Mesendoderm (in vitro differentiated cells): Measurements from ENCODE around the gene GCGR.

Experiments
- DNase-seq: peaks from one replicate; pipeline ENCODE4 v3.0.0; 2013
- H2AK5ac ChIP-seq: 2 replicates; pipeline ENCODE4 v1.6.1; 2013; ENCODE audit warnings: low read length, inconsistent platforms
- H2BK120ac ChIP-seq: 2 replicates; pipeline ENCODE4 v1.6.1; 2013; ENCODE audit warnings: low read depth, mild to moderate bottlenecking, low read length, moderate library complexity, mixed read lengths
- H2BK15ac ChIP-seq: replicated peaks from 2 replicates; pipeline ENCODE4 v1.6.1; 2013; ENCODE audit warnings: low read depth, mild to moderate bottlenecking, moderate library complexity
- H2BK5ac ChIP-seq: 2 replicates; pipeline ENCODE4 v1.6.1; 2013; ENCODE audit warnings: low read length, inconsistent platforms
- H3K18ac ChIP-seq: 2 replicates; pipeline ENCODE4 v1.6.1; 2013; ENCODE audit warnings: mild to moderate bottlenecking, low read length, mixed read lengths
- H3K23ac ChIP-seq: one replicate; pipeline ENCODE4 v1.6.1; 2013; ENCODE audit warnings: low read length
- H3K27ac ChIP-seq: 2 replicates; pipeline ENCODE4 v1.5.1; 2013; ENCODE audit warnings: low read depth, mild to moderate bottlenecking, inconsistent platforms, low read length, moderate library complexity
- H3K27me3 ChIP-seq: 2 replicates; pipeline ENCODE4 v1.6.1; 2013; ENCODE audit warnings: low read length, control low read depth, mild to moderate bottlenecking, inconsistent platforms; ENCODE audit not compliant: insufficient read depth, poor library complexity
- H3K36me3 ChIP-seq: 2 replicates; pipeline ENCODE4 v1.6.1; 2013; ENCODE audit warnings: low read length, inconsistent platforms; ENCODE audit not compliant: control insufficient read depth, insufficient read depth
- H3K4ac ChIP-seq: one replicate; pipeline ENCODE4 v1.6.1; 2013; ENCODE audit warnings: low read depth, mild to moderate bottlenecking, low read length, moderate library complexity
- H3K4me1 ChIP-seq: 2 replicates; pipeline ENCODE4 v1.6.1; 2013; ENCODE audit warnings: low read depth, low read length, inconsistent platforms; ENCODE audit not compliant: control insufficient read depth
- H3K4me2 ChIP-seq: 2 replicates; pipeline ENCODE4 v1.6.1; 2013; ENCODE audit warnings: low read length
- H3K4me3 ChIP-seq: 2 replicates; pipeline ENCODE4 v1.5.1; 2013; ENCODE audit warnings: mild to moderate bottlenecking, low read length
- H3K56ac ChIP-seq: one replicate; pipeline ENCODE4 v1.6.1; 2013; ENCODE audit warnings: low read length
- H3K79me1 ChIP-seq: 2 replicates; pipeline ENCODE4 v1.6.1; 2013; ENCODE audit warnings: low read length, inconsistent platforms
- H3K79me2 ChIP-seq: 2 replicates; pipeline ENCODE4 v1.6.1; 2013; ENCODE audit warnings: mild to moderate bottlenecking, low read length; ENCODE audit not compliant: control insufficient read depth, insufficient read depth
- H3K9ac ChIP-seq: 2 replicates; pipeline ENCODE4 v1.6.1; 2013; ENCODE audit warnings: low read length, inconsistent platforms
- H4K5ac ChIP-seq: one replicate; pipeline ENCODE4 v1.6.1; 2013; ENCODE audit warnings: low read length
- H4K8ac ChIP-seq: one replicate; pipeline ENCODE4 v1.6.1; 2013; ENCODE audit warnings: low read depth, mild to moderate bottlenecking, control low read depth, low read length, moderate library complexity
- WGBS: extraction: QIAGEN DNeasy Blood & Tissue Kit; methylation state at CpG from one replicate; pipeline ENCODE4 v1.1.7; 2013; ENCODE audit warnings: low lambda C conversion rate, missing lambda C conversion rate; ENCODE audit not compliant: insufficient coverage; ENCODE audit errors: extremely low coverage; 5-methylcytosine and 5-hydroxymethylcytosine counted together

The GCGR gene

GRCh38 chr17:81852237-81852636, 48.3 kb downstream of the GCGR start:
- WGBS, result no CpG with 5 or more reads among the region's 12 CpGs
- H3K36me3 ChIP-seq, result peaks cover 10% of the 10 kb centered on the region

DNA sequence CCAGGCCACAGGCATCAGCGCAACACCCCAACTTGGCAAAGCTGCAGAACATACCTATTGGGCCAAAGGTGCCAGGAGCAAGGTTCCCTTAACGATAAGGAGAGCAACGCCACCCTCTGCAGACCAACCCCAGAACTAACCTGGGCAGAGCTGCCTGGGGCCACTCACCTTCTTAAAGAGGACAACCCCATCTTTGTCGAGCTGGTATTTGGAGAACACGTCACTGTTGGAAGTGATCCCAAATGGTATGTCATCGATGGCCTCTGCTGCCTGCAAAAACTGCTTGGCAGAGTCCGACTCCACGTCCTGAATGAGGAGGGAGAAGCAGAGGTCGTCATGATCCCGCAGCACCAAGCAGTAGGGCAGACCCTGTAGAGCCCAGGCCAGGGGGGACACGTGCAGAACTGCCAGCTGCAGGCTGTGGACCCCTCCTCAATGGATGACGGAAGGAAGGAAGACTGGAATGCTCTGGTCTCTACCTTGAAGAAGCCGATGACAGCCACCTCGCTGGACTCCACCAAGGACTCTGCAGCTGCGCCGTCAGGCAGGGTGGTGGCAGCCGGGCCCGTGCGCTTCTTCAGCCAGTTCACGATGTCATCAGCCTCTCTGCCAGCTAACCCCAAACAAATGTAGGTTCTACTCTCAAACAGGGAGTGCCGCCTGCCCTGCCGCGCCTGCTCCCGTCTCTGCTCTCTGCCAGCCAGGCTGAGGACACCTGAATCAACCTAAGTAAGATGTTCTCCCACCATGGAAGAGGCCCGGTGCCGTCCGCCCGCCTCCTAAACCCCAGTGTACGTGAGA, 51.2 kb downstream of the GCGR start:
- no CpG with 5 or more reads among the region's 29 CpGs for WGBS
- Histone ChIP-seq H2AK5ac (no peak overlapping the region), H3K4ac (no peak overlapping the region), H4K5ac (no peak overlapping the region), H2BK15ac (no peak overlapping the region), H3K4me1 (peaks cover 2% of the 10 kb centered on the region), H3K4me2 (no peak overlapping the region), H3K23ac (no peak overlapping the region), H3K27ac (no peak overlapping the region), H2BK120ac (no peak overlapping the region), H4K8ac (no peak overlapping the region), H3K36me3 (peaks cover 13% of the 10 kb centered on the region), H3K4me3 (no peak overlapping the region), H3K56ac (no peak overlapping the region), H3K79me2 (peaks cover 27% of the 10 kb centered on the region), H3K79me1 (peaks cover 22% of the 10 kb centered on the region), H2BK5ac (no peak overlapping the region), H3K27me3 (no peaks in the 10 kb centered on the region), H3K9ac (no peak overlapping the region), H3K18ac (no peak overlapping the region)
- DNase-seq, result no peak

More at GRCh38 chr17:81852237-81852636, 48.3 kb downstream of the GCGR start:
- H3K27me3 ChIP-seq, result no peaks in the 10 kb centered on the region
- H2BK5ac ChIP-seq, result no peak overlapping the region
- no peak overlapping the region for H3K18ac ChIP-seq
- no peak overlapping the region for H4K8ac ChIP-seq
- H3K56ac ChIP-seq, result no peak overlapping the region
- H3K4ac ChIP-seq, result no peak overlapping the region
- H3K4me3 ChIP-seq, result no peak overlapping the region
- H3K79me2 ChIP-seq, result peaks cover 1% of the 10 kb centered on the region
- no peak overlapping the region for H3K4me2 ChIP-seq
- no peak for DNase-seq
- no peak overlapping the region for H4K5ac ChIP-seq
- H2BK15ac ChIP-seq, result no peak overlapping the region
- H3K27ac ChIP-seq, result no peak overlapping the region
- peaks cover 10% of the 10 kb centered on the region for H3K79me1 ChIP-seq
- no peak overlapping the region for H2AK5ac ChIP-seq
- no peak overlapping the region for H3K23ac ChIP-seq
- no peaks in the 10 kb centered on the region for H3K4me1 ChIP-seq
- no peak overlapping the region for H3K9ac ChIP-seq
- H2BK120ac ChIP-seq, result no peak overlapping the region

GRCh38 chr17:81858170-81858966, 54.4 kb downstream of the GCGR start:
- Histone ChIP-seq H3K79me2 (peaks cover 33% of the 10 kb centered on the region), H3K4ac (no peak overlapping the region), H3K23ac (no peak overlapping the region), H2AK5ac (no peak overlapping the region), H2BK5ac (no peak overlapping the region), H3K79me1 (peaks cover 25% of the 10 kb centered on the region), H3K9ac (peak overlapping the region; percentile 90), H3K18ac (no peak overlapping the region), H2BK120ac (no peak overlapping the region), H3K4me3 (no peak overlapping the region), H3K27ac (no peak overlapping the region), H3K4me2 (peak overlapping the region; percentile 49), H3K56ac (peak overlapping the region; percentile 93), H4K8ac (no peak overlapping the region), H3K36me3 (peaks cover 12% of the 10 kb centered on the region), H2BK15ac (no peak overlapping the region), H3K4me1 (peaks cover 2% of the 10 kb centered on the region), H3K27me3 (no peaks in the 10 kb centered on the region), H4K5ac (no peak overlapping the region)
- no CpG with 5 or more reads among the region's 30 CpGs for WGBS
- no peak for DNase-seq

- Histone ChIP-seq H3K23ac (no peak overlapping the region), H3K4ac (peak overlapping the region; percentile 1), H4K8ac (no peak overlapping the region), H3K4me3 (peak overlapping the region; percentile 89), H3K79me2 (peaks cover 35% of the 10 kb centered on the region), H3K56ac (peak overlapping the region; percentile 93), H3K27ac (peak overlapping the region; percentile 14), H3K79me1 (peaks cover 26% of the 10 kb centered on the region), H2BK15ac (no peak overlapping the region), H3K4me2 (peak overlapping the region; percentile 49), H3K4me1 (peaks cover 2% of the 10 kb centered on the region), H4K5ac (no peak overlapping the region), H2BK5ac (no peak overlapping the region), H2AK5ac (peak overlapping the region; percentile 3), H2BK120ac (no peak overlapping the region), H3K9ac (peak overlapping the region; percentile 90), H3K27me3 (no peaks in the 10 kb centered on the region), H3K18ac (peak overlapping the region; percentile 92), H3K36me3 (peaks cover 10% of the 10 kb centered on the region)
- no CpG with 5 or more reads among the region's 23 CpGs for WGBS
- no peak for DNase-seq
Observed at GRCh38 chr17:81858967-81859905, 55.3 kb downstream of the GCGR start.

DNA sequence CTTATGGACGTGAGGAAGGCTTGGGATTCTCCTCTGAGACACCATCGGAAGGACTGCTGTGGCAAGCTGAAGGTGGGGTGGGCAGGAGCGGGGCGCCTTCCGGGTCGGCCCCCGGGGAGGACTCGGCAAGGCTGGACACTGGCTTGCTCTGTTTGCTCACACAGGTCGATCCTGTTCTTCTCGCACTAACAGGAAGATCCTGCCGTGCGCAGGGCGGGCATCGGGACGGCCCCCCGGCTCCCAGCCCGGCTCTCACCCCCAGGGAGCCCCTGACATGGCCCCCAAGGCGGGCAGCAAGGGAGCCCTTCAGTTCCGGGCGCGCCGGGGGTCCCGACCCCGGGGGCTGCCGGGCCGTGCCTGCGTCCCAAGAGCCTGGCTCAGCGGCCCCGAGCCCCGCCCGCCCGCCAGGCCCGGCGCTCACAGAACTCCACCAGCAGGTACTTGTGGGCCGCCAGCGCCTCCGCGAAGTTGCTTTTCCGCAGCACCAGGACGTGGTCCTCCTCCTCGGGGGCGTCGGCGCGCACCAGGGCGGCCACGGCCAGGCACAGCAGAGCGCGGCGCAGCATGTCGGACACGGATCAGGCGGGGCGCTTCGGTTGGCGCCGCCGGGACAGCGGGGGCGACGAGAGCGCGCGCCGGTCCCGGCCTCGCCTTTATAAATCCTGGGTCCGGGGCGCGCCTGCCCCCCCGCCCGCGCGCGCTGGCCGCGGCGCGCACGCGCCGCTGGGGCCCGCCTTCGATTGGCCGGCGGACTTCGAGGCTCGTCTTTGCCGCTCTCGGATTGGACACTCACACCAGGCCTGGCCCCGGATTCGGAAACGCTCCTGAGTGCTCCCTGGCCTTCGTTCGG, 56.2 kb downstream of the GCGR start, which contains the start of gene P4HB:
P4HB (minus strand) TSS at position 630 of the 850 bp plus-strand sequence; CDS start at position 566, 64 bp downstream.
- Histone ChIP-seq H3K56ac (peak within 1 kb of the TSS; percentile 100), H2BK15ac (no peak within 1 kb of the TSS), H3K36me3 (peaks cover 6% of the 10 kb centered on the region), H4K8ac (no peak within 1 kb of the TSS), H3K79me2 (peaks cover 36% of the 10 kb centered on the region), H3K27ac (peak within 1 kb of the TSS; percentile 55), H3K4ac (peak within 1 kb of the TSS; percentile 90), H2BK120ac (peak within 1 kb of the TSS; percentile 62), H3K79me1 (peaks cover 25% of the 10 kb centered on the region), H3K27me3 (no peaks in the 10 kb centered on the region), H2BK5ac (peak within 1 kb of the TSS; percentile 81), H3K4me2 (peak within 1 kb of the TSS; percentile 49), H3K23ac (peak within 1 kb of the TSS; percentile 95), H3K9ac (peak within 1 kb of the TSS; percentile 97), H3K18ac (peak within 1 kb of the TSS; percentile 92), H3K4me3 (peak within 1 kb of the TSS; percentile 94), H2AK5ac (peak within 1 kb of the TSS; percentile 72), H3K4me1 (peaks cover 2% of the 10 kb centered on the region), H4K5ac (peak within 1 kb of the TSS; percentile 71)
- no peak for DNase-seq
- WGBS, result no CpG with 5 or more reads among the region's 95 CpGs
